Activated T-helper 9 cell treated with anti-CD3 and anti-CD28 coated beads, Interleukin-2, amount 50 U/mL, for 16 hours (primary cell): ENCODE results near the gene DCHS1.

Experiments
- DNase-seq: peaks from one replicate; pipeline ENCODE4 v3.0.0-alpha.2; 2020; ENCODE audit warnings: low read depth

DCHS1 gene

GRCh38 chr11:6670202-6670830, 14.7 kb upstream of the DCHS1 start:
- DNase-seq, result no peak

GRCh38 chr11:6667733-6668374, 12.2 kb upstream of the DCHS1 start:
- DNase-seq, result no peak

- DNase-seq, result no peak
Measured at GRCh38 chr11:6666302-6667183, 10.9 kb upstream of the DCHS1 start.

GRCh38 chr11:6664551-6664950, 8.9 kb upstream of the DCHS1 start:
- DNase-seq, result no peak

- no peak for DNase-seq
Measured at GRCh38 chr11:6663794-6664469, 8.3 kb upstream of the DCHS1 start.

GRCh38 chr11:6660712-6661111, 5.1 kb upstream of the DCHS1 start:
- DNase-seq, result no peak

GRCh38 chr11:6658647-6659046, 3.0 kb upstream of the DCHS1 start:
- no peak for DNase-seq

GRCh38 chr11:6657346-6657745, 1.7 kb upstream of the DCHS1 start:
- no peak for DNase-seq

- DNase-seq, result no peak
Measured at GRCh38 chr11:6656936-6657335, 1.3 kb upstream of the DCHS1 start.

GRCh38 chr11:6656584-6656915, 941 bp upstream of the DCHS1 start:
- no peak for DNase-seq

- DNase-seq, result no peak
Measured at GRCh38 chr11:6655020-6655789, 404 bp downstream of the DCHS1 start.

- DNase-seq, result no peak
Measured at GRCh38 chr11:6654281-6655019, 1.2 kb downstream of the DCHS1 start.

- DNase-seq, result no peak
Measured at GRCh38 chr11:6653656-6654055, 2.0 kb downstream of the DCHS1 start.

GRCh38 chr11:6653097-6653496, 2.5 kb downstream of the DCHS1 start:
- no peak for DNase-seq

GRCh38 chr11:6652182-6652581, 3.4 kb downstream of the DCHS1 start:
- DNase-seq, result no peak

- no peak for DNase-seq
Measured at GRCh38 chr11:6650980-6651379, 4.6 kb downstream of the DCHS1 start.

GRCh38 chr11:6650104-6650503, 5.5 kb downstream of the DCHS1 start:
- DNase-seq, result no peak

- DNase-seq, result no peak
Measured at GRCh38 chr11:6648501-6648900, 7.1 kb downstream of the DCHS1 start.

GRCh38 chr11:6647836-6648235, 7.8 kb downstream of the DCHS1 start:
- DNase-seq, result no peak

GRCh38 chr11:6646918-6647679, 8.5 kb downstream of the DCHS1 start:
- no peak for DNase-seq

- DNase-seq, result no peak
Measured at GRCh38 chr11:6646576-6646917, 9.1 kb downstream of the DCHS1 start.
